ENCODE measurements around the gene SOAT1. TPM values are rescaled to one million over a fixed set of nuclear protein-coding genes. Genes with fewer than 3 reads are reported as not detected.
"Not testable (repeated sequence)": the region's sequence is repeated elsewhere in the genome, so short reads cannot be mapped to it uniquely, and the experiment has no call there.

Gene SOAT1
- total RNA-seq, 1 donor from 2014 or later = 54.4 TPM

GRCh38 chr1:179393721-179394120 is 100.1 kb downstream of the SOAT1 start:
- Mint-ChIP-seq H3K27me3 (no peaks in the 10 kb centered on the region), H3K27ac (no peak overlapping the region), H3K36me3 (ENCODE audit: low read depth) (no peaks in the 10 kb centered on the region), H3K4me3 (no peak overlapping the region), H3K9me3 (peaks cover 14% of the 10 kb centered on the region), H3K4me1 (no peaks in the 10 kb centered on the region)
- intact Hi-C loops (cut with micrococcal nuclease) = no loop called here
- no peak for DNase-seq

DNA sequence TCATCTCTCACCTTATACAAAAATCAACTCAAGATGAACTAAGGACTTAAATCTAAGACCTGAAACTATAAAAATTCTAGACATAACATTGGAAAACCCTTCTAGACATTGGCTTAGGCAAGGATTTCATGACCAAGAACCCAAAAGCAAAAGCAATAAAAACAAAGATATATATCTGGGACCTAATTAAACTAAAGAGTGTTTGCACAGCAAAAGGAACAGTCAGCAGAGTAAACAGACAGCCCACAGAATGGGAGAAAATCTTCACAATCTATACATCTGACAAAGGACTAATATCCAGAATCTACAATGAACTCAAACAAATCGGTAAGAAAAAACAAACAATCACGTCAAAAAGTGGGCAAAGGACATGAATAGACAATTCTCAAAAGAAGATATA is 105.8 kb downstream of the SOAT1 start:
- H3K4me3 Mint-ChIP-seq; intact Hi-C loops (cut with micrococcal nuclease); H3K36me3 Mint-ChIP-seq (ENCODE audit: low read depth); H3K4me1 Mint-ChIP-seq; H3K9me3 Mint-ChIP-seq; H3K27ac Mint-ChIP-seq; DNase-seq; H3K27me3 Mint-ChIP-seq: not testable (repeated sequence)

Other genes with a start within 250 kb of the SOAT1 start
- 41.6 and 44.3 TPM in 2 replicates for gene TOR3A, start 211.7 kb upstream of the SOAT1 start, total RNA-seq
- 9.9 and 11.1 TPM in 2 replicates for gene ABL2, start 64.1 kb upstream of the SOAT1 start, total RNA-seq
- gene AXDND1, start 72.2 kb downstream of the SOAT1 start, total RNA-seq = 0.21 TPM in 1 of 2 replicates, not detected in the other

Data from activated CD4-positive, alpha-beta T cell treated with anti-CD3 and anti-CD28 coated beads, Interleukin-2, amount 10 ng/mL, durations not matched to agents 24 days and 14 days (primary cell).